Stimulated activated CD4-positive, alpha-beta T cell treated with anti-CD3 and anti-CD28 coated beads, TNF-alpha, amount 100 ng/mL, for 24 hours (primary cell): ENCODE results near the gene NOD2.

Experiments
- DNase-seq, 3 experiments: peaks; one replicate each; pipeline ENCODE4 v3.0.0-alpha.2; 2020; ENCODE audit warnings: low read depth in 3 of 3

NOD2 gene

DNA sequence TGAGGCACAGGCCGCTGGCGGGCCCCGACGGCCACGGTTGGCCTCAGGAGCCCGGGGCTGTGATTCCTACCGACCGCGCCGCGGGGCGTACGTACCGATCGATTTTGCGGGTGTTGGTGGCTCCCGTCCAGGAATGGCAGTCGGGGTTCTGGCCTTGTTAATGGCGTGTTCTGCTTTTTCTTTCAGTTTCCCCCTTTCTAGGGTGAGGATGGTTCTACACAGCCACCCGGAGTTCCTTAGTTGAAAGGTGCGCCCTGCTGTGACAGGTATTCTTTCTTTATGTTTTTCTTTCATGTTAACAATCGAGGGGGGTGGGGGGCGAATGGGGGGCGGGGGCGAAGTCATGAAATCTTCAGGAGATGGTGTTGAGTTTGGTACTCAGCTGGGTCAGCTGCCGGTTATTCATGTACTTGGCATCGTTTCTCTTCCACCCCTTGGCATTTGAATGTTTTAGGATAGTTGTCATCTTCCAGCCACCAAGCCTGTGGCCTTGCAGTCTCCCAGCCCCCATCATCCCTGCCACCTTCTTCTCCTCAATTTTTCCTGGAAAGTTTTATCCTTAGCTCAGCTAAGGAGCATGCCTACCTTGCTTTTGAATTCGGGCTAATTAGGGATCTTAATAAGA, 49.3 kb downstream of the NOD2 start:
- DNase-seq = peak in 1 of 3 experiments; percentile 44

DNA sequence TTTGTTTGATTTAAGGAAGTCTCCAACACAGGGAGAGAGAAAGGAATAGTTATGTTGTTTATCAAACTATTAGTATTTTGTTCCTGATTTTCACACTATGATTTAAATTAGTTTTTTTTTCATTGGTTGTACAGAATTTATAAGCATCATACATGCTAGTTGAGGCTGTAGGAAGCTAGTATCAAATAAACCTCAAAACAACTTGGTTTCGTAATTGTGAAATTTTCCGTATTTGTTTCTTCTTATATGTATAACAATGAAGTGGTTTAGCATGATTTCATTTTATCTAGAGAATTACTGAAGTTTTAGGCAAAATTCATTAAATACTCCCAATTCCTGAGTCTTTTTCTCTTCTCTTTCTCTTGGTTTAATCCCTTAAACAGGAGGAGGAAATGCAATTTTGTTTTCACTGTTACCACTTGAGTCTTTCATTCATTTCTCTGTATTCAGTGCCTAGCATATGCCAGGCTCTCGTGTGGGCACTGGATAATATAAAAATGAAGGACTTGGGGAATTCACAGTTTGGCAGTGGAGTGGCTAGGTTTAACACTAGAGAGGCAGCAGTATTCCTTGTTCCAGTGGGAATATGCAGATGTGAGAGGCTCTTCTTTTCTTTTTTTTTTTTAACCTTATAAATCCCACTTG, 50.3 kb downstream of the NOD2 start:
- no peak for DNase-seq

DNA sequence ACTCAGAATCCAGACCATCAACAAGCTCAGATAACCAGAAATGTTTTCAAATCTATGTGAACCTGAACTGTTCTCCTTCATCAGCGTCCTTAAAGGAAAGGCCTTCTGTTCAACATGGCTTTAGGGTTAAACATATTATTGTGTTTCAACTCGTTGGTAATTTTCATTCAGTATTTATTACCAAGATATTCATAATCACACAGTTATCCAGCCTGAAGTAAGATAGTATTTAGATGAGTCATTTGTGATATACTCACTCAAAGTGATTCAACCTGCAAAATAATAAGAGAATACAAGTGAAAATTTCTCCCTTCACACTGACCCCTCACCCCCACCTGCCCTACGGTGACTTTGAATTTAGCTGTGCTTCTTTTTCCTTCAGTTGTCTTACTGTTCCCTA, 51.5 kb downstream of the NOD2 start:
- no peak for DNase-seq

DNA sequence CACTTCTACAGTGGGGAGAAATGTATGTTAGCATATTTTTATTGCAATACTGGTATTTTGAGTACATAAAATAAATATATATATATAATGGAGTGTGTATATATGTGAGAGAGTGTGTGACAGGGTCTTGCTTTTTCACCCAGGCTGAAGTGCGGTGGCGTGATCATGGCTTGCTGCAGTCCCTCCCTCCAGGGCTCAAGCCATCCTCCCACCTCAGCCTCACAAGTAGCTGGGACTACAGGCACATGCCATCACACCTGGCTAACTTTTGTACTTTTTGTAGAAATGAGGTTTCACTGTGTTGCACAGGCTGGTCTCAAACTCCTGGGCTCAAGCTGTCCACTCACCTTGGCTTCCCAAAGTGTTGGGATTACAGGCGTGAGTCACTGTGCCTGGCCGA, 52.5 kb downstream of the NOD2 start:
- no peak for DNase-seq

DNA sequence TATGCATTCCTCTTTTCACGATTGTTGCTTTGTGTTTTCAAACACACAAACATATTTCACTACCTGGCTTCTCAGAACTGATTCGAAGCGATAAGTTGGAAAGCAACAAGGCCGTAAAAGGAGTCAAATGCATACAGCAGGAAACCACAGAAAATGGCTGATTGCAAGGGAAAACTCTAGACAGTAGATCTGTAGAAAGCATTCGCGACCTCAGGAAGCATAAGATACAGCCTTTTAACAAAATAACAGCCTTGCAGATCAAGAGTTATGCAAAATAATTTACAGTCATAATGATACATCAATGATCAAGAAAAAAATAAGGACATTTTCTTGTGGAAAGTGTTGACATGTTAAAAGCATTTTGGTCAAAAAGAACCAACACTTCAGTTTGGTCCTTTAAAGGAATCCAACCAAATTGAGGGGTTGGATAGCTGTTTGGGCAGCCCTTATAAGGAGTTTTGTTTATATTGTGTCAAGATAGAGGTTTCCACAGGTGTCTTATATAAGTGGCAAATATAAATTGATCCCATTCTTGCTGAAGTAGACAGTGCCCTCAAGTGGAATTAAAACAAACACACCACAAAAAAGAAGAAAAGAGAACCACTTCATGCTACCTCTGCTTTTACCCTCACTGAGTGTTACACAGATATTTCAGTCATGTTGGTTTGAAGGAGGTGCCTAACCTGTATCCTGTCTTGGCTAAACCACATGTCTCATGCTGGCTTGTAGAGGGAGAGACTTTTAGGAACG, 54.0 kb downstream of the NOD2 start:
- no peak for DNase-seq

DNA sequence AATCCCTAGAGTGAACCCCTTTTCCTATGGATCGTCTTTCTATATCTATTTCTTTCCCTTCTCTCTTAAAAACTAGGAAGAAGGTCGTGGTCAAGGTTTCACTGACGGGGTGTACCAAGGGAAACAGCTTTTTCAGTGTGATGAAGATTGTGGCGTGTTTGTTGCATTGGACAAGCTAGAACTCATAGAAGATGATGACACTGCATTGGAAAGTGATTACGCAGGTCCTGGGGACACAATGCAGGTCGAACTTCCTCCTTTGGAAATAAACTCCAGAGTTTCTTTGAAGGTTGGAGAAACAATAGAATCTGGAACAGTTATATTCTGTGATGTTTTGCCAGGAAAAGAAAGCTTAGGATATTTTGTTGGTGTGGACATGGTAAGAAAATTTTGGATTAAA, 58.1 kb downstream of the NOD2 start:
- DNase-seq = no peak

DNA sequence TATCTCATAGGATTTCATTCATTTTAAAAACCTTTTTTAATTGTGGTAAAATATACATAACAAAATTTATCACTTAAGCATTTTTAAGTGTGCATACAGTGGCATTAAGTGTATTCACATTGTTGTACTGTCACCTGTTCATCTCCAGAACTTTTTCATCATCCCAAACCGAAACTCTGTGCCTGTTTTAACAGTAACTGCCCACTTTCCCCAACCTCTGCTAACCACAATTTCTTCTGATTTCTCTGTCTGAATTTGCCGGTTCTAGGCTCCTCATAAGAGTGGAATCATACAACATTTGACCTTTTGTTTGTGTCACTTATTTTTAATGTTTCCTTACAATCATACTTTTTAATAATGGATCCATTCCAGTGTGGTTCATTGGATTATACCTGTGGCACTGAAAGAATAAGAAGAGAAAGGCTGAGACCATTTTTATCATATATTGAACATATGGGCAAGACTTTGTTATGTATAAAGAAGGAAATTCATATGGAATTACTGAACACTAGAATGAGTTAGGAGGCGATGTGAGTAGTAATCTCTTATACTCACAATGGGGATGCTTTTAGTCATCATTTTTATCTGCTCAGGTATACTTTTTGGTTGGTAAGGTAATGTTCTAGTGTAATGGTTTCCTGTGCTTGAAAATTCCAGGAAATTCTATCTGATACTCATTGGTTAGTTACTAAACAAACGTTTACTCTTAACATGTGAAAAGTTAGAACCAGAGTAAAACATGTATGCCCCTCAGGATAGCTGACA, 59.2 kb downstream of the NOD2 start:
- no peak for DNase-seq

DNA sequence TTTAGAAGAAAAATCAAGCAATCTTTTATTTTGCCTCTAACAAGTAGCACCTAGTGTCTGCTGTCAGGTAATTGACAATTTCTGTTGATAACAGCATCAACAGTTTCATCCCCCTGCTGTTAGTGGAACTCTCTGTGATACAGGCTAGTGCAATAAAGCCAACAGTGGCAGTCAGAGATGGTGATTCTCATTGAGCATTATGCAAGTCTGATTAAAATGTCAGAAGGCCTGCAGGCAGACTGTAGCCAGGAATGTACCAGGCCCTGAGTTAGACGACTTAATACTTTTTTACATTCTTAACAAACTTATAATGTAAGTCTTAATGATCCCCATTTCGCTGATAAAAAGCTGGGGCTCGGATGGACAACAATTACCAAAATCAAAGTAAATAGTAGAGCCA, 63.1 kb downstream of the NOD2 start:
- no peak for DNase-seq

DNA sequence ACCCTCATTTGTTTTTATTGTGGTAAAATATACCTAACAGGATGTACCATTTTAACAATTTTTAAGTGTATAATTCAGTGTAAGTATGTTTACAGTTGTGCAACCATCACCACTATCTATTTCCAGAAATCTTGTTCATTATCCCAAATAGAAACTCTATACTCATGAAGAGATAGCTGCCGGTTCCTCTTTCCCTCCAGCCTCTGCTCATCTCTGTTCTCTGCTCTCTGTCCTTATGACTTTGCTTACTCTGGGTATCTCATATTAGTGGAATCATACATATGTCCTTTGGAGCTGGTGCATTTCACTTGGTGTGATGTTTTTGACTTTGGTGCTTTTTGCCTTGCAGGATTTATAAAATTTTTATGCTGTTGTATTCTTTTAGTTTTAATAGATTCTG, 67.9 kb downstream of the NOD2 start:
- DNase-seq = no peak

DNA sequence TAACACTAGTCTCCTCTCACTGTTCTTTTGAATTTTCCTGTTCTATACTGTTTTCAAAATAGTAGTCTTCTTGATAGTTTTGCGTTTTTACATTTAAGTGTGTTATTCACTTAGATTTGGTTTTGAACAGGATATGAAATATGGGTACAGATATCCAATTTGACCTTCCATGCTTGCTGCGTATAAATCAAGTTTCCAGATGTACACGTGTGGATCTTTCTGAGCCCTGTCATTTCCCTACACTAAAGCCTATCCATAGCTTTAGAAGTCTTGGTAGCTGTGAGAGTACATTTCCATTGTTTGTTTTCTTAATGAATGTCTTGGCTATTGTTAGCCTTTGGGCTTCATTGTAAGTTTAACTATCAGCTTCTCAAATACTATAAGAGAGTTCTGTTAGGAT, 68.8 kb downstream of the NOD2 start:
- no peak for DNase-seq

DNA sequence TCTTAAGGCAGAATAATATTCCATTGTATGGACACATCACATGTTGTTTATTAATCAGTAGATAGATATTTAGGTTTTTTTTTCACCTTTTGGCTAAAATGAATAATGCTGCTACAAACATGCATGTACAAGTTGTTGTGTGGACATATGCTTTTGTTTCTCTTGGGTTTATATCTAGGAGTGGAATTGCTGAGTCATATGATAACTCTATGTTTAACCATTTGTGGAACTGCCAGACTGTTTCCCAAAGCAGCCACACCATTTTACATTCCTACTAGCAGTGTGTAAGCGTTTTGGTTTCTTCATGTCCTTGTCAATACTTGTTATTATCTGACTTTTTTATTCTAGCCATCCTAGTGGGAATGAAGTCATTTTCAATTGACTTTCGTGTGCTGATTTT, 69.8 kb downstream of the NOD2 start:
- DNase-seq = no peak

DNA sequence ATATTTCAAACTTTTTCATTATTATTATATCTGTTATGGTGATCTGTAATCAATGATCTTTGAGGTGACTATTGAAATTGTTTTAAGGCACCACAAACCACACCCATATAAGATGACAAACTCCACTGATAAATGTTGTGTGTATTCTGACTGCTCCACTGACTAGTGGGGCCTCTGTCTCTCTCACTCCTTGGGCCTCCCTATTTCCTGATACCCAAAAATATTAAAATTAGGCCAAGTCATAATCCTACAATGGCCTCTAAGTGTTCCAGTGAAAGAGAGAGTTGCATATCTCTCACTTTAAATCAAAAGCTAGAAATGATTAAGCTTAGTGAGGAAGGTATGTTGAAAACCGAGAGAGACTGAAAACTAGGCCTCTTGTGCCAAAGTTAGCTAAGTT, 71.9 kb downstream of the NOD2 start:
- no peak for DNase-seq

DNA sequence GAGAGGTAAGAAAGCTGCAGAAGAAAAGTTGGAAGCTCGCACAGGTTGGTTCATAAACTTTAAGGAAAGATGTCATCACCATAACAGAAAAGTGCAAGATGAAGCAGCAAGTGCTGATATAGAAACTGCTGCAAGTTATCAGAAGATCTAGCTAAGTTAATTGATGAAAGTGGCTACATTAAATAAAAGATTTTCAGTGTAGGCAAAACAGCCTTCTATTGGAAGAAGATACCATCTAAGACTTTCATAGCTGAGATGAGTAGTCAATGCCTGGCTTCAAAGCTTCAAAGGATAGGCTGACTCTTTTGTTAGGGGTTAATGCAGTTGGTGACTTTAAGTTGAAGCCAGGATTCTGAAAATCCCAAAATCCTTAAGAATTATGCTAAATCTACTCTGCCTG, 72.5 kb downstream of the NOD2 start:
- no peak for DNase-seq

DNA sequence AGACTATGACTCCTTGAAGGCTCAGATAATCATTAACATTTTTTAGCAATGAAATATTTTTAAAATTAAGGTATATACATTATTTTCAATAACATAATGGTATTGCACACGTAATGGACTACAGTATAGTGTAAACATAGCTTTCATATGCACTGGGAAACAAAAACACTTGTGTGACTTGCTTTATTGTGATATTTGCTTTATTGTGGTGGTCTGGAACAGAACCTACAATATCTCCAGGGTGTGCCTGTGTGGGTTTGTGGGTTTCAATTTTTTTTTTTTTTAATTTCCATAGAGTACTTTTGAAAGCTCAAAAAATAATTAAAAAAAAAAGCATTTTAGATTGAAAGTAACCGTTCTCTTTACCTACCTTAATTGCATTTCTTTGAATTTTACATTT, 73.8 kb downstream of the NOD2 start:
- DNase-seq = no peak

DNA sequence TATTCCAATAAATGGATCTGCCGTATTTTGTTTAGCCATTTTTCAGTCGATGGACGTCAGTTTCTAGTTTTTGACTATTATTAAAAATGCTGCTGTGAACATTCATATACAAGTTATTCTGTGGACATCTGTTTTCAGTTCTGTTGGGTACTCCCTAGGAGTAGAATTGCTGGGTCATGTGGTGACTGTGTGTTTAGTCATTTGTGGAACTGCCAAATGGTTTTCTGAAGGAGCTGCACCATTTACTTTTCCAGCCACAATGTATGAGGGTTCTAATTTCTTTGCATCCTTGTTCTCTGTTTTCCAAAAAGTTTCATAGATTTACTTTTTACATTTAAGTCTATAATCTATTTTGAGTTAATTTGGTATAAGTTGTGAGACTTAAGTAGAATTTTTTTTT, 78.0 kb downstream of the NOD2 start:
- DNase-seq = no peak

DNA sequence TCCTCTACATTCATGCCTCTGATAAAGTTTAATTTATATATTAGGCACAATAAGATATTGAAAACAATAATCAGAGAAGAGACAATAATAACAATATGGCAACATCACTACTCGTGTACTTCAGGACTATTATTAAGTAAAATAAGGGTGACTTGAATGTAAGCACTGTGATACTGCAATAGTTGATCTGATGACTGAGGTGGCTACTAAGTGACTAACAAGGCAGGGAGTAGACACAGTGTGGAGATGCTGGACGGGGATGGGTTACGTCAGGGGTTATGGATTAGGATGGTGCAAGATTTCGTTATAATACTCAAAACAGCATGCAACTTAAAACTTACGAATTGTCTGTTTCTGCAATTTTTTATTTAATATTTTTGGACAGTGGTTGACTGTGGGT, 81.0 kb downstream of the NOD2 start:
- DNase-seq = no peak

DNA sequence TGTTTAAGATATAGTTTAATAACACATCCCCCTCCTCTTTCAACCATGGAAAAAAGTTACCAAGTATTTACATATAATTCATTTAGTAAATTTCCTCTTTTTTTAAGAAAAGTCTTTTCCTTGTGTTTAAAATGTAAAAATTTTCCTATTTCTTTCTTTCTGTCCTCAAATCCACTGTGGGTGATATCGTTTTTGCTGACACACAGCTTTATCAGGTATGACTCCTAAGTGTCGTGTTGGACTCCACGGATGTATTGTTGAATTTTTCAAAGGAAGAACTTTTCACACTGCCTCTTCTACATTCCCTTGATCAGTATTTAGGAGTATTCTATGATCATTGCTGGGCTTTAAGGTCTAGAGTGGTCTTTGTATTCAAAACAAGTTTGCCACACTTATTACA, 81.6 kb downstream of the NOD2 start:
- DNase-seq = no peak

DNA sequence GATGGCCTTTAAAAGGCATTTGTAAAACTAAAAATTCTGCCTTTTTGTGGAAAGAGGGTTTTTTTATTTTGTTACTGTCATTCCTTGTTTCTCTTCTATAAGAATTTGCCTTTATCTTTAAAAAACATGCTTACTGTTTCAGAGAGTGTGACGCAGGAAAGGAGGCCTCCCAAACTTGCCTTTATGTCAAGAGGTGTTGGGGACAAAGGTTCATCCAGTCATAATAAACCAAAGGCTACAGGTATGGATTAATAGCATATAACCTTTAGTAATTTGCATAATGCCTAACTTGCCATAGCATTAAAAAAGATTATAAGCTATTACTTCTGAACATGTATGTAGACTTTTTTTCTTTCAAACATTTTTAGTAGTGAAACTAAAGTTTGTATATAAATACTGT, 82.6 kb downstream of the NOD2 start:
- DNase-seq = no peak

DNA sequence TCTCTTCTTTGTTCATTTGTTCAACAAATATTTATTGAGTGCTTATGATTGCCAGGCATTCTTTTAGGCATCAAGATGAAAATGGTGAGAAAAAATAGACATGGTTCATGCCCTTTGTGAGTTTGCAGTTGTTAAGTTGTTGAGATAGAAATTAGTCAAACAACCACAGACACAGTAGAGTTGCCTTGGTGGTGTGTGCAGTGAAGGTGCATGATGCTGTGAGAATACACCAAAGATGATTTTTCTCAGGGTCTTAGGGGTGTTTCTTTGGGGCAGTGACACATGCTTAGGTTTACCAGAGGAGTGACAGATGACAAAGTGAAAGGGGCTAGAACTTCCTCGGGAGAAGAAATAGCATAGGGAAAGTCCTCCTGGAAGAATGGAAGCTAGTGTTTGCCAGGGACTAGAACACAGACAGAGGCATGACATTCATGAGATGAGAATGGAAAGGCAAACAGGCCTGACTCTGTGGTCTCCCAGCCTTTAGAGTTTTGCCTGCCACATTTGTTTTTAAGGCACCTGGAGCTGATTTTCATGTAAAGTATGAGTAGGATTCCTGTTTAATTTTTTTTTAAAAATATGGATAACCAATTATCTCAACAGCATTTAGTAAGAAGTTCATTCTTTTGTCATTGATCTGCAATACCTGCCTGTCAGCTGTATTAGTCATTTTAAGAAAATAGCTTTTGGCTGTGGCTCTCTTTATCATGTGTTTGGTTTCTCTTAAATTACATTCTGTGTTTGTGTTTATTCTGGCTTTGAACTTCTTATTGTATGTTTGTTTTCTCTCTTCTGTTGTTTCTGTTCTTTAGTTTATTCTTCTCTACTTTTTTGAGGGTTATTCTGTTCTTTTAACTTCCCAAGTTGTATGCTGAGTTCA, 85.1 kb downstream of the NOD2 start:
- DNase-seq = no peak

DNA sequence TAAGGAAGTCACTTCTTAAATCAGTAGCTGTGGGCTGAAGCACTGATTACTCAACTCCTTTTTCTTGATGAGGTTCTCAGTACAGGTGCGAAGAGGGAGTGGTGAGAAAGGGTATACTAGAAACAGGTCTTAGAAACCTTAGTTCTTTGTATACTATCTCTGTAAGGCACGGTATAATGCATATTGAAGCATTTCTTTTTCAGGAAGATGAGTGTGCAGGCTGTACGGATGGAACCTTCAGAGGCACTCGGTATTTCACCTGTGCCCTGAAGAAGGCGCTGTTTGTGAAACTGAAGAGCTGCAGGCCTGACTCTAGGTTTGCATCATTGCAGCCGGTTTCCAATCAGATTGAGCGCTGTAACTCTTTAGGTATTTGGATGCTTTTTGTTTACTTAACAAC, 87.6 kb downstream of the NOD2 start:
- DNase-seq = no peak

DNA sequence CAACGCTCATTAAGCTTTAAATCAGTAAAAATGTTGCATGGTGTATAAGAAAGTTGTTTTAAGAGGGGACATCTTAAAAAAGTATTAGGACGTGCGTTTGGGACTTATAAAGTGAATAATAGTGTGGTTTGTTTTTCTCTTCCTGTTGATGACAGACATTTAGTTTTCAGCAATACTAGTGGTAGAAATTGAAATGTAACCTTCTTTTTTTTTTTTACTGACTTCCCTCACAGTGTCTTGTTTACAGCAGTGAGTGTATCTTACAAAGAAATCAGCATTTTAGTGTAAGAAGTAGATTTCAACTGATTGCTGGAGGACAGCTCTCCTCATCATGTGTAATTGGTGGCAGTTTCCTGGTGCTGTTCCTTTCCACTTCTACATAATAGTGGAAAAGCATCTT, 88.1 kb downstream of the NOD2 start:
- no peak for DNase-seq
